ENCODE results near the gene PNMA1. TPM values are rescaled to one million over a fixed set of nuclear protein-coding genes. Genes with fewer than 3 reads are reported as not detected.

Gene PNMA1, protein sequence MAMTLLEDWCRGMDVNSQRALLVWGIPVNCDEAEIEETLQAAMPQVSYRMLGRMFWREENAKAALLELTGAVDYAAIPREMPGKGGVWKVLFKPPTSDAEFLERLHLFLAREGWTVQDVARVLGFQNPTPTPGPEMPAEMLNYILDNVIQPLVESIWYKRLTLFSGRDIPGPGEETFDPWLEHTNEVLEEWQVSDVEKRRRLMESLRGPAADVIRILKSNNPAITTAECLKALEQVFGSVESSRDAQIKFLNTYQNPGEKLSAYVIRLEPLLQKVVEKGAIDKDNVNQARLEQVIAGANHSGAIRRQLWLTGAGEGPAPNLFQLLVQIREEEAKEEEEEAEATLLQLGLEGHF
- total RNA-seq = 8.2 and 18.7 TPM in 2 replicates

DNA sequence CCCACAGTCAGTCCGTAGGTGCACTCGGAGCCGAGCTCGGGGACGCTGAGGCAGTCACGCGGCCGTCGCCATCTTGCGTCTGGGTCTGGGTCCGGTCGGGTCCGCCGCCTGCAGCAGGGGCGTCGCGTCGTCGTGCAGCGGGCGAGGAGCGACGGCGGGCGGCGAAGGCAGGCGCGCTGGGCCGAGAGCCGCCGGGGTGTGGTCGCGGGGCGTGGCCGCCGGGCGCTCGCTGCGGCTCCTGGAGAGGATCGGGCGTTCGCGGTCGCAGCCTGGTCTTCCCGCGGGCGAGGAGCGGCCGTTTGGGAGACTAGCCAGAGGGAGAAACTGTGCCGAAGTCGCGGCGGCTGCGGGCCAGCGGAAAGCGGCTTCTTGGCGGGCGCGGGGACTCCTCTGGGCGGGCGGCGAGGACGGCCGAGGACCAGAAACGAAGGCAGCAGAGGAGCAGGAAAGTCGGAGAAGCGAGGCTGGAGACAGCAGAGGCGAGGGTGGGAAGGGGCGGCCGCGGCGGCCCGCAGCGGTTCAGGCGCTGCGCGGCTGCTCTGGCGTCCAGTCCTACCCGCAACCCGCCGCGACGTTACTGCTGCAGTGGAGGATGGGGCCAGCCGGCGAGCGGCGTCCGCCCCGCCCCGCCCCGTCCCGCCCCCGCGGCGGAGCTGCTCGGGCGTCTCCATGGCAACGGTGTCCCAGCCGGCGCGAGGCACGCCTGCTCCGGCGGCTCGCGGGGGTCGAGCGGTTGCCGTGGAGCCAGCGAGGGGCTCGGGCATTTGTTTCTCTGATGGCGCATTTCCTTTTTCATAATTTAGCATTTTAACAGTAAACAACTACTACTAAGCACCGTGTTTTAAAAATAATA, at the start of gene PNMA1:
Gene PNMA1 (minus strand): TSS at position 582 of the 853 bp plus-strand sequence. CDS start 745 bp downstream, outside the sequence.

Other genes starting within 250 kb of the PNMA1 start
- gene RIOX1, start 223.5 kb downstream of the PNMA1 start, total RNA-seq = 23.3 and 23.6 TPM in 2 replicates
- gene ACOT1, start 177.2 kb downstream of the PNMA1 start, total RNA-seq = 1.00 and 1.0 TPM in 2 replicates
- gene HEATR4, start 155.4 kb downstream of the PNMA1 start, total RNA-seq = 0.34 and 0.85 TPM in 2 replicates
- gene ACOT2, start 145.2 kb downstream of the PNMA1 start, total RNA-seq = 7.0 and 9.2 TPM in 2 replicates
- 0.36 and 0.68 TPM in 2 replicates for gene ACOT4, start 122.5 kb downstream of the PNMA1 start, total RNA-seq
- not detected in 2 replicates for gene ACOT6, start 101.9 kb downstream of the PNMA1 start, total RNA-seq
- 9.0 and 9.2 TPM in 2 replicates for gene DNAL1, start 69.4 kb downstream of the PNMA1 start, total RNA-seq
- gene PTGR2, start 137.4 kb upstream of the PNMA1 start, total RNA-seq = 6.5 and 9.0 TPM in 2 replicates
- 74.5 and 171 TPM in 2 replicates for gene ZNF410, start 172.5 kb upstream of the PNMA1 start, total RNA-seq
- gene FAM161B, start 235.7 kb upstream of the PNMA1 start, total RNA-seq = 2.1 and 2.8 TPM in 2 replicates
- gene COQ6, start 235.9 kb upstream of the PNMA1 start, total RNA-seq = 13.5 and 15.4 TPM in 2 replicates

All from nasal cavity respiratory epithelium epithelial cell of viscerocranial mucosa (primary cell).